Stomach smooth muscle (tissue), 2 donors: ENCODE results near the gene IPCEF1.

Experiments
- H3K27ac ChIP-seq: one replicate; pipeline ENCODE4 v1.7.0; 2013; ENCODE audit warnings: mild to moderate bottlenecking, low read length, inconsistent platforms
- H3K27me3 ChIP-seq, 2 donors: one replicate each; pipeline ENCODE4 v1.7.0; 2013; ENCODE audit warnings: low read length in 2 of 2; ENCODE audit not compliant: insufficient read depth in 2 of 2, control insufficient read depth in 1 of 2
- H3K36me3 ChIP-seq, 2 donors: one replicate each; pipeline ENCODE4 v1.7.0; 2013; ENCODE audit warnings: low read length in 2 of 2; ENCODE audit not compliant: control insufficient read depth in 2 of 2, insufficient read depth in 2 of 2
- H3K4me1 ChIP-seq: one replicate; pipeline ENCODE4 v1.7.0; 2013; ENCODE audit warnings: low read length; ENCODE audit not compliant: control insufficient read depth, insufficient read depth
- H3K4me3 ChIP-seq, 2 donors: one replicate each; pipeline ENCODE4 v1.7.0; 2013; ENCODE audit warnings: low read length in 2 of 2
- H3K9ac ChIP-seq, 2 donors: one replicate each; pipeline ENCODE4 v1.7.0; 2013; ENCODE audit warnings: low read length in 2 of 2, mild to moderate bottlenecking in 1 of 2
- H3K9me3 ChIP-seq, 2 donors: one replicate each; pipeline ENCODE4 v1.7.0; 2013; ENCODE audit warnings: low read length in 2 of 2; ENCODE audit not compliant: control insufficient read depth in 2 of 2
- donor health status: healthy.
- donor health status: Pancreatic carcinoma.

Gene IPCEF1

GRCh38 chr6:154268486-154268885 is 88.1 kb downstream of the IPCEF1 start:
- H3K27me3 ChIP-seq: peaks cover 0 to 2% of the 10 kb centered on the region in 2 donors

DNA sequence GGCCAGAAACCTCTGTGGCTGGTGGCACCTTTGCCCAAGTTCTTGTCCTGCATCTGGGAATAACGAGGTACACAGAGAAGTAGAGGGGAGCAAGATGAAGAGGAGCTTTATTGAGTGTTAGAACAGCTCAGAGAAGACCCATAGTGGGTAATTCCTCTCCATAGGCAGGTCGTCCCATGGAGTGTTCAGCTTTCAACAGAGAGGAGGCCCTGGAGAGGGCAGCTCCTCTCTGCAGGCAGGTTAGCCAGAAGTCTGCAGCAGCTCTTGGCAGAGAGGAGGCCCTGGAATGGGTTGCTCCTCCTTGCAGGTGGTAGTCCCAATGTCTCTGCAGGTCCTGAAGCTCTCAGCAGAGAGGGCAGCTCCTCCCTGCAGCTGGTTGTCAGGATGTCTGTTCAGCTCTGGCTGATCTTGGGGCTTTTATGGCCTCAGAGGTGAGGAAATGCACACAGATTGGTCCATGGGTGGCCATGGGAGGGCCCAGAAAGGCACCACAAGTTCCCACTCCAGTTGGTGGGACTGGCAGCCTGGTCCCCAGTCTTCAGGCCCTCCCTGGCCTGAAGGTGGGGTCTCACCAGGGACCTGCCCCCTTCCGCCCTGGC is 89.0 kb downstream of the IPCEF1 start:
- peaks cover 0 to 2% of the 10 kb centered on the region in 2 donors for H3K27me3 ChIP-seq
- H3K36me3 ChIP-seq: no peaks in the 10 kb centered on the region
- no peak overlapping the region for H3K9ac ChIP-seq
- H3K4me1 ChIP-seq: no peaks in the 10 kb centered on the region
- no peak overlapping the region for H3K4me3 ChIP-seq
- no peak overlapping the region for H3K27ac ChIP-seq
- no peaks in the 10 kb centered on the region for H3K9me3 ChIP-seq

More at GRCh38 chr6:154268486-154268885, 88.1 kb downstream of the IPCEF1 start:
- no peaks in the 10 kb centered on the region for H3K4me1 ChIP-seq
- no peak overlapping the region for H3K27ac ChIP-seq
- no peaks in the 10 kb centered on the region for H3K9me3 ChIP-seq
- no peaks in the 10 kb centered on the region for H3K36me3 ChIP-seq
- no peak overlapping the region for H3K9ac ChIP-seq
- no peak overlapping the region for H3K4me3 ChIP-seq

DNA sequence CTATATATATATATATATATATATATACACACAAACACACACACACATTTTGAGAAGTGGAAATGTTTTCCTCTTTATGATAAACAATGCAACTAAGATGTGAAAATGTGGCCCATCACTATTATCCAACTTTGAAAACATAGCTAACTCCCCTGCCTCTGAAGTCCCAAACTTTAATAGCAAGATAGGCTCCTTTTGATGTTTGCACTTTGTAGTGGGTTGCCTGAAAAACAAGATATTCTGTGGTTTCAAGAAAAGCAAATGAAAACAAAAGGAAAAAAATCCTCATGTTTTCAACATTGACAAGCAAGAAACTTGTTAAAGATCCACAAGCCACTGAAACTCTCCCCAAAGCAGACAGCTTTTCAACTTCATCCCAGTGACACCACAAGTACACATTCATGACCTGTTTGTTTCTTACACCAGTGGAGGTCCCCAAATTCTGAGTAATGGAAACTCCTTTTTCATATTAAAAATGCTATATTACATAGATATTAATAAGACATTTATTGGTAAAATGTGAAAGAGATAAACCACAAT is 90.0 kb downstream of the IPCEF1 start:
- H3K27ac ChIP-seq: no peak overlapping the region
- H3K9ac ChIP-seq: no peak overlapping the region
- H3K4me1 ChIP-seq: no peaks in the 10 kb centered on the region
- peaks cover 0 to 2% of the 10 kb centered on the region in 2 donors for H3K27me3 ChIP-seq
- no peak overlapping the region for H3K4me3 ChIP-seq
- no peaks in the 10 kb centered on the region for H3K36me3 ChIP-seq
- no peaks in the 10 kb centered on the region for H3K9me3 ChIP-seq

DNA sequence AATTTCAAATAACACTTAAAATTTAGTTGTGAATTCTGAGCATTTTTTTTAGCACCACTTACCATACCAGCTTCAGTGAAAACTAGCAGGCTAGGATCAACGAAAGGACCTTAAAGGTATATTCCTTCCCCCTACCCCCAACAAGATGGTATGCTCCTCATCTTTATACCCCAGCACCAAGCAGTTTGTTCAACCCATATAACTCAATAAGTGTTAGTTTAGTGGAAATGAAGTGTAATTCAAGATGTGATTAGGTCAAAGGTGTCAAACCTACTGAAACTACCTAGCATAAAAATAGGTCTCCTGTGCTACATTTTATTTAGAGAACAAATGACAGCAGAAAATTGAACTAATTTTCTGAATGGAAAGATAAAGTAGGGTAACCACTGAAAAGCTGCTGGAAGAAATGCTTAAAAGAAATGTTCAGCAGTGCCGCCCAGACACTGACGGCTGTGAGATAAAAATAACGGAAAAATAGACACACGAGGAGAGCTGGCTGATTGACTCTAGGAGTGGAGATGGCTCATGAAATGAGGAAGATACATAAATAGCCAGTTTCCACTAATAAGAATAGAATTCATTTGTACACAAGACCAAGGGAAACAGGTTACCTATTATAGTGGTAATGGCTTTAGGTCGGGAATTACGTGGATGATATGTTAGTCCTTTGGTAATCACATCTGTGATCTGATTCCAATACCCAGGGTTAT is 94.8 kb downstream of the IPCEF1 start:
- no peaks in the 10 kb centered on the region for H3K27me3 ChIP-seq
- no peaks in the 10 kb centered on the region for H3K9me3 ChIP-seq
- no peaks in the 10 kb centered on the region for H3K36me3 ChIP-seq

DNA sequence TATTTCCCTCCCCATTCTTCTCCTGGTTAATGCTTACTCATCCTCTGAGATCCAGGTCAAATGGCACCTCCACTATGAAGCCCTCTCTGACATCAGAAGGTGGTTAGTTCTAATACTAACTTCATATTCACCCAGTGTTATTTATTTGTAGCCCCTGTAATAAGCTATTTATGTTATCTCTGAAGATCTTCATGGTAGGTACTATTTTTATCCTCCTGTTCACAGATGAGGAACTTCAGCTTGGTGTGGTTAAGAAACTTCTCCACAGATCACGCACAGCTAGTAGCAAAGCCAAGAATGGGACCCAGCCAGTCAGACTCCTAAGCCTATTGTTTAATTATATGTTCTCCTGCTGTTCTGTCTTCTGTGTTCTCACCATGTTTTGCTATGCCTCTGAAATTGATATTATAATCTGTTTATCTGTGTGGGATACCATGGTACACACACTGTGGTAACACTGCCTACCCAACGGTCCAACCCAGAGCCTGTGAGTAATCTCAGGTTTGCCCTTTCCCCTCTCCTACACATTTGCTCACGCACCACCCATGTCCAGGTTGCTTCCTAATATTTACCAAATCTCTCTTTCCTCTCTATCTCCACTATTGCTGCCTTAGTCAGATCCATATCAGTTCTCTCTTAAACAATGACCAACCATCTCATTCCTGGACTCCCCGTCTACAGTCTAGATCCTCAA is 98.4 kb downstream of the IPCEF1 start:
- no peaks in the 10 kb centered on the region for H3K27me3 ChIP-seq
- no peak overlapping the region for H3K9ac ChIP-seq
- H3K4me3 ChIP-seq: no peak overlapping the region
- no peaks in the 10 kb centered on the region for H3K9me3 ChIP-seq
- no peaks in the 10 kb centered on the region for H3K4me1 ChIP-seq
- no peaks in the 10 kb centered on the region for H3K36me3 ChIP-seq
- no peak overlapping the region for H3K27ac ChIP-seq

More for the DNA sequence above, 94.8 kb downstream of the IPCEF1 start:
- Histone ChIP-seq H3K4me1 (no peaks in the 10 kb centered on the region), H3K9ac (no peak overlapping the region), H3K27ac (no peak overlapping the region), H3K4me3 (no peak overlapping the region)

GRCh38 chr6:154257067-154257466 is 99.5 kb downstream of the IPCEF1 start:
- no peaks in the 10 kb centered on the region for H3K36me3 ChIP-seq
- H3K4me1 ChIP-seq: no peaks in the 10 kb centered on the region
- H3K9me3 ChIP-seq: no peaks in the 10 kb centered on the region
- H3K27ac ChIP-seq: no peak overlapping the region
- no peak overlapping the region for H3K4me3 ChIP-seq
- H3K9ac ChIP-seq: no peak overlapping the region
- H3K27me3 ChIP-seq: no peaks in the 10 kb centered on the region

DNA sequence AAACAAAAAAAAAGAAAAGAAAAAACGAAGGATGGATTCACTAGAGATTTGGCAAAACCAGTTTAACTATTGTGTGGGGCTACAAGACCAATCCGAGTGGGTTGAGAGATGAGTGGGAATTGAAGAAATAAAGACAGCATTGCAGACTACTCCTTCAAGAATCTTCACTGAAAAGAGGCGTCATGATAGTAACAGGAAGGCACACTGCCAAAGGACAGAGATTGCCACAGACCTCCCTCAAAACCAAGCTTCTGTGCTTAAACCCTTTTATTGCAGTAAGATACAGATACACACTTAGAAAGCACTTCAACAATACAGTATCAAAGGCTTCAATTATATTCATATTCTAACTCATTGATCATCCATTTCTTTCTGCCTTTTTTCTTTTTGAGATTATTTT is 103.9 kb downstream of the IPCEF1 start:
- Histone ChIP-seq H3K4me1 (no peaks in the 10 kb centered on the region), H3K27ac (no peak overlapping the region), H3K27me3 (no peaks in the 10 kb centered on the region), H3K4me3 (no peak overlapping the region), H3K9me3 (no peaks in the 10 kb centered on the region), H3K36me3 (no peaks in the 10 kb centered on the region), H3K9ac (no peak overlapping the region)

GRCh38 chr6:154251116-154251515 is 105.5 kb downstream of the IPCEF1 start:
- Histone ChIP-seq H3K27me3 (no peaks in the 10 kb centered on the region), H3K9me3 (no peaks in the 10 kb centered on the region), H3K36me3 (no peaks in the 10 kb centered on the region), H3K9ac (no peak overlapping the region), H3K4me1 (no peaks in the 10 kb centered on the region), H3K4me3 (no peak overlapping the region), H3K27ac (no peak overlapping the region)

- Histone ChIP-seq H3K4me3 (no peak overlapping the region), H3K9ac (no peak overlapping the region), H3K4me1 (no peaks in the 10 kb centered on the region)
Observed at GRCh38 chr6:154249499-154250298, 106.9 kb downstream of the IPCEF1 start.

GRCh38 chr6:154247119-154247861 is 109.3 kb downstream of the IPCEF1 start:
- H3K4me1 ChIP-seq: no peaks in the 10 kb centered on the region
- H3K9me3 ChIP-seq: no peaks in the 10 kb centered on the region
- H3K4me3 ChIP-seq: no peak overlapping the region
- no peaks in the 10 kb centered on the region for H3K36me3 ChIP-seq
- H3K27ac ChIP-seq: no peak overlapping the region
- H3K9ac ChIP-seq: no peak overlapping the region
- no peaks in the 10 kb centered on the region for H3K27me3 ChIP-seq

More at GRCh38 chr6:154249499-154250298, 106.9 kb downstream of the IPCEF1 start:
- no peaks in the 10 kb centered on the region for H3K36me3 ChIP-seq
- no peaks in the 10 kb centered on the region for H3K9me3 ChIP-seq
- H3K27ac ChIP-seq: no peak overlapping the region
- H3K27me3 ChIP-seq: no peaks in the 10 kb centered on the region
